GM12874 (cell line): ENCODE results near the gene KIZ.

Experiments used
- TF ChIP-seq, protein P1 (sequence below): IDR thresholded peaks from 2 replicates; pipeline ENCODE4 v1.5.1; 2011; ENCODE audit warnings: low read depth, mild to moderate bottlenecking, control low read depth, low read length, moderate library complexity; ENCODE audit not compliant: insufficient read depth

The KIZ gene

DNA sequence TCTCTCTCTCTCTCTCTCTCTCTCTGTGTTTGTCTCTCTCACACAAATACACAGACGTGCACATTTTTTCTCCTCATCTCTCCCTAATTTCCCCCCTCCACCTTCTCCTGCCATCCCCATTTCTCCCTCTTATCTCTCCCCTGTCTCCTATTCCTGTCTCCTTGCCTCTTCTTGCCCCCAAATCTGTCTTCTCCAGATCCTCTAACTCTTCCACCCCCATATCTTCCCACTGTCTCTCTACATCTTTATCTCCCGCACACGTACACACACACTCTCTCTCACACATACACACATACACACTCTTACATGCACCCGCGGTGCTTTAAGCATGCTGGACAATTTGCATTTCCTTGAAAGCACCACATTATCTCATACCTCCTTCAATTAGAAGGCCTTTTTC is 15.9 kb downstream of the KIZ start:
- TF ChIP-seq, protein P1, sequence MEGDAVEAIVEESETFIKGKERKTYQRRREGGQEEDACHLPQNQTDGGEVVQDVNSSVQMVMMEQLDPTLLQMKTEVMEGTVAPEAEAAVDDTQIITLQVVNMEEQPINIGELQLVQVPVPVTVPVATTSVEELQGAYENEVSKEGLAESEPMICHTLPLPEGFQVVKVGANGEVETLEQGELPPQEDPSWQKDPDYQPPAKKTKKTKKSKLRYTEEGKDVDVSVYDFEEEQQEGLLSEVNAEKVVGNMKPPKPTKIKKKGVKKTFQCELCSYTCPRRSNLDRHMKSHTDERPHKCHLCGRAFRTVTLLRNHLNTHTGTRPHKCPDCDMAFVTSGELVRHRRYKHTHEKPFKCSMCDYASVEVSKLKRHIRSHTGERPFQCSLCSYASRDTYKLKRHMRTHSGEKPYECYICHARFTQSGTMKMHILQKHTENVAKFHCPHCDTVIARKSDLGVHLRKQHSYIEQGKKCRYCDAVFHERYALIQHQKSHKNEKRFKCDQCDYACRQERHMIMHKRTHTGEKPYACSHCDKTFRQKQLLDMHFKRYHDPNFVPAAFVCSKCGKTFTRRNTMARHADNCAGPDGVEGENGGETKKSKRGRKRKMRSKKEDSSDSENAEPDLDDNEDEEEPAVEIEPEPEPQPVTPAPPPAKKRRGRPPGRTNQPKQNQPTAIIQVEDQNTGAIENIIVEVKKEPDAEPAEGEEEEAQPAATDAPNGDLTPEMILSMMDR: no peak

DNA sequence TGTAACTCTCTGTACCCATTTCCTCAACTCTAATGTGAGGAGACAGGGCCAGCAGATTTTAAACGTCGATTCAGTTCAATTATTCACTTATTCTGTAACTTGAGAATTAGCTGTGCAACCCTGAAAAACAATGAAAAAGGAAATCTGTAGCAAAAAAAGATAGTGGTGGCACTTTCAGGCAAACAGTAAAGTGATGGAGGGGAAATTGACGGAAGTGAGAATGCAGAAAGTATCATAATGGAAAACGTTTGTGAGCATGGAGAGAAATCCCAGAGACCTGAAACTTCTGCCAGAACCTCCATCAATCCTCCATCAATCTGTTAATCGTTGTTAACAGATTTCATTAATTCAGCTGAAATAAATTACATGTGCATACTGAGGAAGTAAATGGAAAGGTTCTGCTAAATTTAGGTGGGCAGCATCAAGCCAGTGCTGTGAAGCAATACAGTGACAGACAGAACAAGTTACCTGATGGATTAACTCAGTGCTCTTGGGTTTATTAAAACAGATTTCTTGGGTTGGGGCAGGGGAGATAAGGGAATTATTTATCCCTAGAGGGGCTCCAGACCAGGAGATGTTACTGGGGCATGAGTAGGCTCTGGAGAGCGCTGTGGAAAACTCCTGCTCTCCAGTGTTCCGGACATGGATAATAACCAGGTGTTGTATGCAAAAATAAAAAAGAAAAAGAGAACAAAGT is 17.5 kb downstream of the KIZ start:
- TF ChIP-seq, protein P1: no peak

DNA sequence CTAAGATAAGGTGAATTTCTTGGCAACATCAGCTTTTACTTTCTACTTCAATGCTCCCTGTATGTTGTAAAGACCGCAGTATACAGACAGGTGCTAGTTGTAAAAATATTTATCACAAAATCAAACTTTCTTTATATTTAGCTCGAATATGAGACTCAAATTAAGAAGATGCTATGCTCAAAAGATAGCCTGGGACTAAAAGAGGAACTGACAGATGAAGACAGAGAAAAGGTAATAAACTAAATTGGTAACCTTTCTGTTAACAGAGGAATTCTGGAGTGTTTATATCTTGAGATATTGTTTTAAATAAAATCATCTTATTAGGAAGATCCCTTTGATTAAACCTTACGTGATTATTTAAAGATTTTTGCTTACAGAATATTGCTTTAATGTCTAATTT is 19.5 kb downstream of the KIZ start:
- TF ChIP-seq, protein P1: no peak

DNA sequence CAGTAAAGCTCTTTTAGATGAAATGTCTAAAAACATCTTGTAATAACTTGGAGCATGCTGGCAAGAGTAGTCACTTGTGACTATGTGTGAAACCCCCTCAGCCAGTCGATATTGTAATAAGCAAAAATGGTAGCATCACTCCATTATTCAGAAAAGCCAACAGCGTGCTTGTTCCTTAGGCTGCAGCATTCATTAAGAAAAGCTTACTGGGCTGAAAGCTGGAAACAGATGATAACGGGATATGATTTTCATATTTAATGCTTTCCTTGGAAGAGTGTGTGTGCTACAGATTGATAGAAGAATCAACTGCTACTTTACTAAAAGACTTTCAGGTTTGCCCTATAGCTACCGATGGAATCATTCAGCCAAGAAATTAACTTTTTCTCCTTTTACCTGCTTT is 20.3 kb downstream of the KIZ start:
- TF ChIP-seq, protein P1: no peak

DNA sequence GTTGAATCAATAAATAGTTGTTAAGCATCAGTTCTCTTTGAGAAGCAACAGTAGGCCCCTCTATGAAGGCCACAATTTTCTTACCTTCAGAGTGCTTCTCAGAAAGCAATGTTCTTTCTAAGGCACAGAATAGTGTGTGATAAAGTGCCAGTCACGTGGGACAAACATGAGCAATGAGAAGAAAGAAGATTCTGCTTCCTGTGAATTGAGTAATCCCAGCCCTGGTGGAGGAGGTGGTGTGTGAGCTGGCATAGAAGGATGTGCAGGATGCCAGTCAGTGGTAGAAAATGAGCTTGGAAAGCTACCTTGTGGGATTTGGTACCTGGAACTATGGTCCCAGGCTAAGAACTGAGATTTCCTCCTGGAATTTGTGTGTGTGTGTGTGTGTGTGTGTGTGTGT is 21.7 kb downstream of the KIZ start:
- TF ChIP-seq, protein P1: no peak

DNA sequence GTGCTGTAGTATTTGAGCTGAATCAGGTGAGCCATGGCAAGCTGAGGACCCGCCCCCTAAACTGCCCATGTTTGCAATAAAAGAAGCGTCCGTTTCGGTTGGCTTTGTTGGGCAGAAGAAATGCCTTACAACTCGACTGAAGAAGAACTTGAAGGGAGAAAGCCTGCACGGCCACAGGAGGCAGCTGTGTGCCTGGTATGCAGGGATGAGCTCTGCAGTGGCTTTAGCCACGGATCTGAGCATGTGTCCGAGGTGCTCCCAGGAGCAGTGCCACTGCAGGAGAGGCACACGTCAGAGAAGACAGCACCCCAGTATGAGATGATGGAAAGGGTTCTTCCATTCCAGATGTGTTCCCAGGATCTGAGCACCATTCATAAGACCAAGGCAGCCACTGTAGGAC is 23.5 kb downstream of the KIZ start:
- TF ChIP-seq, protein P1: no peak

DNA sequence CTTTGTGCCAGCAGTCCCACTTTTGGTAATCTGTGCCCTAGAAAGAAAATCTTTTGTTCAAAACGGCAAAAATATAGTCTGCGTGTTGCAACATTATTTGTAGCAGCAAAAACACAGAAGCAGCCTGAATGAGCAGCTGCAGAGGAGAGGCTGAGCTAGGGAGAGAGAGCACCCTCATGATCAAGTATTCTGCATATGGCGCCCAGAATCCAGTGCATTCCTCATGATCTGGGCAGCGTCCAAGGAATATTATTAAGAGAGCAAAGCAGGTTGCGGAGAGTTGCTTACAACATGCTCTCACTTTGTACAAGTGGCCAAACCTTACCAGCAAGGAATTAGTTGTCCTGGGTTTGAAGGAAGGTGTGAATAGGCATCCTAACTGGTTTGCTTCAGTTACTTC is 25.9 kb downstream of the KIZ start:
- TF ChIP-seq, protein P1: no peak
